ENCODE results near the gene SERPINA5.

DNA sequence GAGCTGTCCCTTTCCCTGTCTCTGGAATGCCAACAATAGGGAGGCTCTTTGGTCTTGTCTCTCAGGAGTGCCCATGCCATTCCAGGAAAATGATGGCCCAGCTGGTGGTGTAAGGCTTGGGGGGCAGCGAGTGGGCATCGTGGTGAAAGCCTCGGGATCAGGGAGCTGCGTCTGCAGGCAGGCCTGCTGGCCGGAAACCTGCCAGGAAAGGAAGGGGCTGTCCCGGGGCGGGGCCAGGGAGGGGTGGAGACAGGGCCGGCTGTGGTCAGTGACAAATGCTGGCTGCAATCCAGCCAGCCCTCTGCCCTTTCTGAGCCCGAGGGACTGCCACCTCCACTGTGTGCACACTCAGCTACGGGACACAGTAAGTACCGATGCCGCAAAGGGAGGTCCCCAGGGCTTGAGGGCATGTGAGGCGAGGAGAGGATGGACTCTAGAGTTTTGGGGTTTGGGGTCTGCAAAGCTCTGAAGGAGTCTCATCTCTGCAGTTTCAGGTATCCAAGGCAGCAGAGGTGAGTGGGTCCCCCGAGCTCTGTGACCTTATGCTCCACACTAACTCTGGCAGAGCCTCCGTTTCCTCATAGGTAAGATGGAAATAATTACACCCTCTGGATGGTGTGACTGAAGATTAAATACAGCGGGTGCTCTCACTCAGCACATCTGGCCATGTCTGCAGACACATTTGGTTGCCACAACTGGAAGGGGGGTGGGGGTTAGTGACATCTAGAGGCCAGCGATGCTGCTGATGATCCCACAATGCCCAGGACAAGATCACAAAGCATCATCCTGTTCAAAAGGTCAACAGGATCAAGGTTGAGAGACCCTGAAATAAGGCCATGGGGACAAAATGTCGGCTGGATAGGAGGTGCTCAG, at the start of gene SERPINA5:
- TF ChIP-seq, protein P1, sequence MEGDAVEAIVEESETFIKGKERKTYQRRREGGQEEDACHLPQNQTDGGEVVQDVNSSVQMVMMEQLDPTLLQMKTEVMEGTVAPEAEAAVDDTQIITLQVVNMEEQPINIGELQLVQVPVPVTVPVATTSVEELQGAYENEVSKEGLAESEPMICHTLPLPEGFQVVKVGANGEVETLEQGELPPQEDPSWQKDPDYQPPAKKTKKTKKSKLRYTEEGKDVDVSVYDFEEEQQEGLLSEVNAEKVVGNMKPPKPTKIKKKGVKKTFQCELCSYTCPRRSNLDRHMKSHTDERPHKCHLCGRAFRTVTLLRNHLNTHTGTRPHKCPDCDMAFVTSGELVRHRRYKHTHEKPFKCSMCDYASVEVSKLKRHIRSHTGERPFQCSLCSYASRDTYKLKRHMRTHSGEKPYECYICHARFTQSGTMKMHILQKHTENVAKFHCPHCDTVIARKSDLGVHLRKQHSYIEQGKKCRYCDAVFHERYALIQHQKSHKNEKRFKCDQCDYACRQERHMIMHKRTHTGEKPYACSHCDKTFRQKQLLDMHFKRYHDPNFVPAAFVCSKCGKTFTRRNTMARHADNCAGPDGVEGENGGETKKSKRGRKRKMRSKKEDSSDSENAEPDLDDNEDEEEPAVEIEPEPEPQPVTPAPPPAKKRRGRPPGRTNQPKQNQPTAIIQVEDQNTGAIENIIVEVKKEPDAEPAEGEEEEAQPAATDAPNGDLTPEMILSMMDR (conservative IDR thresholded peaks at IDR 0.05) = no peak
- no peak for TF ChIP-seq EZH2 (IDR thresholded peaks at IDR 0.05; ENCODE audit: low read depth)

Data from PC-9 (cell line).